GM19328 (cell line): Measurements from ENCODE around the gene LRP8.

Experiments used
- ATAC-seq: cut with Tn5 transposase; IDR thresholded peaks from one replicate; pipeline ENCODE4 v1.9.1; 2021; ENCODE audit warnings: mild to moderate bottlenecking, moderate library complexity; ENCODE audit not compliant: unreplicated experiment

LRP8 gene

GRCh38 chr1:53307037-53307436, 20.8 kb downstream of the LRP8 start:
- ATAC-seq = no peak

GRCh38 chr1:53306168-53306567, 21.7 kb downstream of the LRP8 start:
- ATAC-seq = no peak

- ATAC-seq = no peak
Measured at GRCh38 chr1:53305650-53306049, 22.2 kb downstream of the LRP8 start.

GRCh38 chr1:53304527-53304926, 23.3 kb downstream of the LRP8 start:
- no peak for ATAC-seq

GRCh38 chr1:53303726-53304515, 23.9 kb downstream of the LRP8 start:
- ATAC-seq = no peak

GRCh38 chr1:53303243-53303642, 24.6 kb downstream of the LRP8 start:
- ATAC-seq = no peak

- no peak for ATAC-seq
Measured at GRCh38 chr1:53299233-53299632, 28.6 kb downstream of the LRP8 start.

GRCh38 chr1:53298045-53298637, 29.7 kb downstream of the LRP8 start:
- ATAC-seq = no peak

- no peak for ATAC-seq
Measured at GRCh38 chr1:53297195-53297594, 30.7 kb downstream of the LRP8 start.

GRCh38 chr1:53296117-53296749, 31.6 kb downstream of the LRP8 start:
- ATAC-seq = no peak

- ATAC-seq = no peak
Measured at GRCh38 chr1:53295726-53296116, 32.1 kb downstream of the LRP8 start.

- no peak for ATAC-seq
Measured at GRCh38 chr1:53295295-53295694, 32.6 kb downstream of the LRP8 start.

- ATAC-seq = no peak
Measured at GRCh38 chr1:53294567-53294966, 33.3 kb downstream of the LRP8 start.

- ATAC-seq = no peak
Measured at GRCh38 chr1:53294061-53294460, 33.8 kb downstream of the LRP8 start.

- ATAC-seq = no peak
Measured at GRCh38 chr1:53293123-53293522, 34.7 kb downstream of the LRP8 start.

GRCh38 chr1:53292690-53293089, 35.2 kb downstream of the LRP8 start:
- ATAC-seq = no peak

GRCh38 chr1:53291574-53291973, 36.3 kb downstream of the LRP8 start:
- ATAC-seq = no peak

GRCh38 chr1:53288790-53289429, 39.0 kb downstream of the LRP8 start:
- no peak for ATAC-seq

GRCh38 chr1:53288002-53288789, 39.7 kb downstream of the LRP8 start:
- ATAC-seq = no peak

GRCh38 chr1:53286955-53287354, 40.9 kb downstream of the LRP8 start:
- ATAC-seq = no peak
